ENCODE measurements around the gene PLLP.

The PLLP gene

DNA sequence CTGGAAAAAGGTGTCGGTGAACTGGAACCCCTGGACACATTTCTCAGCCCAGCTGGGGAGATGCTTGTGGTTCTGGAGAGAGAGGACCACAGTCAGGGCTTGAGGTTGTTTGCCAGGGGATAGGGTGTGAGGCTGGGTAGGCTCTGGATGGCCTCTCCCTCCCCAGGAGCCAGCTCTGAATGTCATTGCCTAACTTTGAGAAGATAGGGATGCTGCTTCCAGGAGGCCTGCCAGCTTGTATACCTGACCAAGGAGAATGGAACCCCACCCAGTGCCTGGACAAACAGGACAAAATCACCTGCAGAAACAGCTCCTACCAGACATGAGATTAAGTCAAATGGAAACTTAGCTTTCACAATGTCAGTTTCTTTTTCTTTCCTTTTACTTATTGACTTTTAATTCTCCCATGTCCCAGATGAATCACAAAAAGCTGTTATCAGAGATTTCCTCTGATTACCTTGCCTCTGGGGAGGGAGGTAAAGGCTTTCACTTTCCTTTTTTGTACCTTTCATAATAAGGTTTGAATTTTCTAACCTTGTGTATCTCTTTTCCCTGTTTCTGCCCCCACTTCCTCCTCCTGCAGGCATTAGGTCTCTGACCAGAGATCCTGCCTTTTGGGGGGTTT, 29.8 kb upstream of the PLLP start:
- Histone ChIP-seq H3K27me3 (ENCODE audit: control insufficient read depth, insufficient read depth, low read length) (no peaks in the 10 kb centered on the region), H3K4me1 (ENCODE audit: control insufficient read depth, insufficient read depth, low read length) (0 out of 2 replicates have a peak, but pooled peaks cover 3% of the 10 kb centered on the region), H3K27ac (ENCODE audit: low read length) (no peak overlapping the region), H3K4me3 (ENCODE audit: low read length) (no peak overlapping the region), H3K9me3 (ENCODE audit: control insufficient read depth, insufficient read depth, low read length) (no peaks in the 10 kb centered on the region), H3K36me3 (ENCODE audit: control insufficient read depth, insufficient read depth, low read length) (no peaks in the 10 kb centered on the region)
- no peak for DNase-seq (ENCODE audit: low read depth, low spot score)
- no CpG with 5 or more reads among the region's 1 CpG for WGBS (ENCODE audit: insufficient coverage, insufficient read length)

DNA sequence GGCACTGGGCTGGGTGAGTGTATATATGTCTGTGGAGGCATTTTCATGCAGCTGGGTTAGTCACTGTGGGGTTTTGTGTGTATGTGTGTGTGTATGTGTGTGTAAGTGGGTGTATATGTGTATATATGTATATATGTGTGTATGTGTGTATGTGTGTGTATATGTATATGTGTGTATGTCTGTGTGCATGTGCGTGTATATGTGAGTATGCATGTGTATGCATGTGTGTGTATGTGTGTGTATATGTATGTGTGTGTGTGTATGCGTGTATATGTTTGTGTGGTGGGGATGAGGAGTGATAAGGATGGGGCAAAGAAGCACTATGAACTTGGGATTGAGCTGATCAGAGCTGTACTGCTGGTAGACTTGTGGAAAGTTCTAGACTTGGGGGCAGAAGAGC, 29.0 kb upstream of the PLLP start:
- Histone ChIP-seq H3K4me3 (ENCODE audit: low read length) (no peak overlapping the region), H3K36me3 (ENCODE audit: control insufficient read depth, insufficient read depth, low read length) (no peaks in the 10 kb centered on the region), H3K27me3 (ENCODE audit: control insufficient read depth, insufficient read depth, low read length) (no peaks in the 10 kb centered on the region), H3K27ac (ENCODE audit: low read length) (no peak overlapping the region), H3K9me3 (ENCODE audit: control insufficient read depth, insufficient read depth, low read length) (no peaks in the 10 kb centered on the region), H3K4me1 (ENCODE audit: control insufficient read depth, insufficient read depth, low read length) (0 out of 2 replicates have a peak, but pooled peaks cover 3% of the 10 kb centered on the region)
- DNase-seq (ENCODE audit: low read depth, low spot score): no peak
- 100% methylated on average over 1 of the region's 2 CpGs for WGBS (ENCODE audit: insufficient coverage, insufficient read length)

- Histone ChIP-seq H3K4me3 (ENCODE audit: low read length) (no peak overlapping the region), H3K9me3 (ENCODE audit: control insufficient read depth, insufficient read depth, low read length) (no peaks in the 10 kb centered on the region), H3K36me3 (ENCODE audit: control insufficient read depth, insufficient read depth, low read length) (no peaks in the 10 kb centered on the region), H3K27ac (ENCODE audit: low read length) (no peak overlapping the region), H3K27me3 (ENCODE audit: control insufficient read depth, insufficient read depth, low read length) (no peaks in the 10 kb centered on the region), H3K4me1 (ENCODE audit: control insufficient read depth, insufficient read depth, low read length) (no peaks in the 10 kb centered on the region)
- no CpG with 5 or more reads among the region's 4 CpGs for WGBS (ENCODE audit: insufficient coverage, insufficient read length)
- no peak for DNase-seq (ENCODE audit: low read depth, low spot score)
Measured at GRCh38 chr16:57310801-57311200, 26.3 kb upstream of the PLLP start.

- no CpG with 5 or more reads among the region's 5 CpGs for WGBS (ENCODE audit: insufficient coverage, insufficient read length)
- no peak for DNase-seq (ENCODE audit: low read depth, low spot score)
- Histone ChIP-seq H3K4me3 (ENCODE audit: low read length) (no peak overlapping the region), H3K27ac (ENCODE audit: low read length) (no peak overlapping the region), H3K36me3 (ENCODE audit: control insufficient read depth, insufficient read depth, low read length) (no peaks in the 10 kb centered on the region), H3K9me3 (ENCODE audit: control insufficient read depth, insufficient read depth, low read length) (no peaks in the 10 kb centered on the region), H3K4me1 (ENCODE audit: control insufficient read depth, insufficient read depth, low read length) (no peaks in the 10 kb centered on the region), H3K27me3 (ENCODE audit: control insufficient read depth, insufficient read depth, low read length) (no peaks in the 10 kb centered on the region)
Measured at GRCh38 chr16:57308041-57308440, 23.6 kb upstream of the PLLP start.

- H3K4me3 ChIP-seq (ENCODE audit: low read length): no peak overlapping the region
- no peak for DNase-seq (ENCODE audit: low read depth, low spot score)
- no peaks in the 10 kb centered on the region for H3K27me3 ChIP-seq (ENCODE audit: control insufficient read depth, insufficient read depth, low read length)
- no peaks in the 10 kb centered on the region for H3K36me3 ChIP-seq (ENCODE audit: control insufficient read depth, insufficient read depth, low read length)
- no peaks in the 10 kb centered on the region for H3K4me1 ChIP-seq (ENCODE audit: control insufficient read depth, insufficient read depth, low read length)
- WGBS (ENCODE audit: insufficient coverage, insufficient read length): no CpG with 5 or more reads among the region's 5 CpGs
- no peaks in the 10 kb centered on the region for H3K9me3 ChIP-seq (ENCODE audit: control insufficient read depth, insufficient read depth, low read length)
- H3K27ac ChIP-seq (ENCODE audit: low read length): no peak overlapping the region
Measured at GRCh38 chr16:57307365-57307764, 22.9 kb upstream of the PLLP start.

DNA sequence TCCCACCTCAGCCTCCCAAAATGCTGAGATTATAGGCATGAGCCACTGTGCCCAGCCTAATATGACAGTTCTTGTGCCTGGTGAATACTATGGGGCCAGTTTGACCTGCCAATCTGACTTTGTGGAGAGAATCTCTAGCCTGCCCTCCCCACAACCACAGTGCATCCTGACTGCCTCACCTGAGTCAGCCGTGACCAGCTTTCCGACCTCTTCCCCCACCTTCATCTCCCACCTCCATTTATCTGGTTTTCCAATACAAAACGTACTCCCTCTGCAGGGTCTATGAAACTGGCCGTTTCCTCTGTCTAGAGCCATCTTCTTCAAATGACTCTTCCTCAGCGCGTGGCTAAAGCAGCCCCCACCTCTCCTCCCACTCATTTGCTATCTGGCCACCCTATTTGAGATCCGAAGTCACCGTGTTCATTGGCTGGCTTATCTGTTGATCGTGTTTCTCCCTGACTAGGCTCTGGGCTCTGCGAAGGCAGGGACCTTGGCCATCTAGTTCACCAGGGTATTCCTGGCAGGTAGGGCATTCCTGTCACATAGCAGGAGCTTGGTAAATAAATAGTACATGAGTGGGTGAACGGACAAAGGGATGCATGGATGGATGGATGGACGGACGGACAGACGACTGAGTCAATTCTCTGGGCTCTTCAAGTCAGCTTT, 22.3 kb upstream of the PLLP start:
- H3K27ac ChIP-seq (ENCODE audit: low read length): no peak overlapping the region
- no CpG with 5 or more reads among the region's 14 CpGs for WGBS (ENCODE audit: insufficient coverage, insufficient read length)

DNA sequence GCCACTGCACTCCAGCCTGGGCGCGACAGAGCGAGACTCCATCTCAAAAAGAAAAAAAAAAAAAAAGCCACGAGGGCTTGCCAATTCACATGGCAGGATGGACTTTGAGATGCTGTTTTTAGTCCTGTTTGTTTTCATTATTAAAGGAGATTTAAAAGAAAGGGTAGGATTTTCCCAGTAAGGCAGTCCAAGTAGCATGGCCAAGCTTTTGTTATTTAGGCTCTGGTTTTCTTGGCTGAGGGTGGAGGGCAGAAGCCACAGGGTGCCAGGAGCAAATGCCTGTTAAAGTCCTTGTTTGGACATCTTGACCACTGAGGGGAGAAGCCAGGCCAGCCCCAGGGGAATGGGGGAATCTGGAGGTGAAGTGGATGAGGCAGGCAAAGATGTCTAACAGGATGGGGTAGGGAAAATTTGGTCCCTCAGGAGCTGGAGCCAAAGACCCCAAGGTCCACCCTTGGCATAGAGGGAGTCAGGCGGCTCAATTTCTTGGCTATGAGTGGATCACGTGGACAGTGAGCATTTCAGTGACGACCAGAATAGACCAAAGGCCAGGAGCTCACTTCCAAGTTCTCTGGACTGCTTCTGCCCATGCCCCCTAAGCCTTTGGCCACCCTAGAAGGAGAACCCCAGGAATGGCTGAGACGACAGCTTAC, 20.8 kb upstream of the PLLP start:
- DNase-seq (ENCODE audit: low read depth, low spot score): no peak
- no CpG with 5 or more reads among the region's 8 CpGs for whole genome bisulfite sequencing (ENCODE audit: insufficient coverage, insufficient read length)
- peaks cover 2% of the 10 kb centered on the region; the same call in 1 of the 2 replicates for H3K4me1 ChIP-seq (ENCODE audit: control insufficient read depth, insufficient read depth, low read length)
- H3K9me3 ChIP-seq (ENCODE audit: control insufficient read depth, insufficient read depth, low read length): no peaks in the 10 kb centered on the region
- H3K27ac ChIP-seq (ENCODE audit: low read length): no peak overlapping the region
- H3K36me3 ChIP-seq (ENCODE audit: control insufficient read depth, insufficient read depth, low read length): no peaks in the 10 kb centered on the region
- H3K27me3 ChIP-seq (ENCODE audit: control insufficient read depth, insufficient read depth, low read length): no peaks in the 10 kb centered on the region
- H3K4me3 ChIP-seq (ENCODE audit: low read length): no peak overlapping the region

More for the DNA sequence above, 22.3 kb upstream of the PLLP start:
- Histone ChIP-seq H3K36me3 (ENCODE audit: control insufficient read depth, insufficient read depth, low read length) (no peaks in the 10 kb centered on the region), H3K4me3 (ENCODE audit: low read length) (no peak overlapping the region), H3K27me3 (ENCODE audit: control insufficient read depth, insufficient read depth, low read length) (no peaks in the 10 kb centered on the region), H3K9me3 (ENCODE audit: control insufficient read depth, insufficient read depth, low read length) (no peaks in the 10 kb centered on the region), H3K4me1 (ENCODE audit: control insufficient read depth, insufficient read depth, low read length) (no peaks in the 10 kb centered on the region)
- DNase-seq (ENCODE audit: low read depth, low spot score): no peak

GRCh38 chr16:57304169-57305061, 19.9 kb upstream of the PLLP start:
- DNase-seq (ENCODE audit: low read depth, low spot score): no peak
- Histone ChIP-seq H3K4me3 (ENCODE audit: low read length) (no peak overlapping the region), H3K4me1 (ENCODE audit: control insufficient read depth, insufficient read depth, low read length) (peaks cover 2% of the 10 kb centered on the region; the same call in 1 of the 2 replicates), H3K27me3 (ENCODE audit: control insufficient read depth, insufficient read depth, low read length) (no peaks in the 10 kb centered on the region), H3K9me3 (ENCODE audit: control insufficient read depth, insufficient read depth, low read length) (no peaks in the 10 kb centered on the region), H3K27ac (ENCODE audit: low read length) (no peak overlapping the region), H3K36me3 (ENCODE audit: control insufficient read depth, insufficient read depth, low read length) (no peaks in the 10 kb centered on the region)
- WGBS (ENCODE audit: insufficient coverage, insufficient read length): no CpG with 5 or more reads among the region's 16 CpGs

- Histone ChIP-seq H3K27me3 (ENCODE audit: control insufficient read depth, insufficient read depth, low read length) (no peaks in the 10 kb centered on the region), H3K4me1 (ENCODE audit: control insufficient read depth, insufficient read depth, low read length) (peaks cover 2% of the 10 kb centered on the region; the same call in 1 of the 2 replicates), H3K9me3 (ENCODE audit: control insufficient read depth, insufficient read depth, low read length) (no peaks in the 10 kb centered on the region), H3K27ac (ENCODE audit: low read length) (no peak overlapping the region), H3K4me3 (ENCODE audit: low read length) (no peak overlapping the region), H3K36me3 (ENCODE audit: control insufficient read depth, insufficient read depth, low read length) (no peaks in the 10 kb centered on the region)
- WGBS (ENCODE audit: insufficient coverage, insufficient read length): no CpG with 5 or more reads among the region's 4 CpGs
- DNase-seq (ENCODE audit: low read depth, low spot score): no peak
Measured at GRCh38 chr16:57303910-57304168, 19.4 kb upstream of the PLLP start.

All from iPS DF 6.9 (cell line).